Stimulated activated CD8-positive, alpha-beta memory T cell treated with anti-CD3 and anti-CD28 coated beads, Interleukin-7, amount 100 ng/mL, for 1 hour (primary cell): ENCODE measurements around the gene NKIRAS1.
"Not testable (repeated sequence)": the region's sequence is repeated elsewhere in the genome, so short reads cannot be mapped to it uniquely, and the experiment has no call there.

Source experiments
- DNase-seq, 2 donors: peaks; one replicate each; pipeline ENCODE4 v3.0.0-alpha.2; 2020; ENCODE audit warnings: low read depth in 2 of 2

The NKIRAS1 gene

GRCh38 chr3:23904545-23904944, 12.2 kb downstream of the NKIRAS1 start:
- DNase-seq = no peak

DNA sequence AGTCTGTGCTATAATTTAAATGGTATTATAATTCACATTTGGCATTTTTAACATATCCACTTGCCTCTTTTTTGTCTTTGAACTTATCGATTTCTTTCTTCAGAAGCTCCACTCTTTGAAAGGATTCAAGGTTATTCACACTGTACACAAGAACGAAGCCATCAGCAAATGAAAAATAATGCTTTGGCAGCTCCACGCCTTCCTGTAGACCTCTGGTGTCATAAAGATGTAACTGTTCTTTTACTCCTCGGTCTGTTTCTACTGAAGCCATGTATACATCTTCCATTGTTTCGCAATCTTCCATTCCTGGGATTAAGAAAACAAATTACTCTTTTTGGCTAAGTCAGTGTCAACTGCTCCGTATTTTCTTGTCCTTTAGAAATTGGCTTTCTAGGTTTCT, 16.0 kb downstream of the NKIRAS1 start:
- no peak for DNase-seq

- no peak for DNase-seq
These were observed 21.6 kb downstream of the NKIRAS1 start for GRCh38 chr3:23895181-23895580.

GRCh38 chr3:23894254-23895061, 22.3 kb downstream of the NKIRAS1 start:
- DNase-seq = no peak

- no peak for DNase-seq
These were observed 26.8 kb downstream of the NKIRAS1 start for GRCh38 chr3:23889950-23890349.

GRCh38 chr3:23889386-23889785, 27.4 kb downstream of the NKIRAS1 start:
- DNase-seq = no peak

DNA sequence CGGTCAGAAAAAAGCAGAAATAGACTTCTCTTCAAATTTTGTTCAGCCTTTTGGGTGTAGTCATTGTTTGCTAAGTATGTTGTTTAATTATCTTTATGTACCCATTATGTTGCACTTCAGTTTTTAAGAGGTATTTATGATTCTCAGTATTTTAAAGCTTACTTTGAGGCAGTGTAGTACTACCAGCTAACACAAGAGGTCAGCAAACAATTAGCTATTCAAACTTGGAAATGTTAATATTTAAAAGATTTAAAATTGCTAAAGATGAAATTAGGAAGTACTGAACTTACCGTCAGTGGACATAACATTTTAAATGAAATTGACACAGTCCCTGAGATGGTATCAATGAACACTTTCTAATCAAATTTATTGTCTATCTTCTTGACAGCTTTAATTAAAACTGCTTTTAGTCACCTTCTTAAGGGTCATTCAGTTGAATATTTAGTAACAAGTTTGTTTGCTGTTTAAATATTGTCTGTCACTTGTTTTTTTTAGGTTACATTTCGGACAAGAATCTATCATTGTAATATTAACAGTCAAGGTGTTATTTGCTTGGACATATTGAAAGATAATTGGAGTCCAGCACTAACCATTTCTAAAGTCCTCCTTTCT, 28.1 kb downstream of the NKIRAS1 start:
- DNase-seq = no peak

DNA sequence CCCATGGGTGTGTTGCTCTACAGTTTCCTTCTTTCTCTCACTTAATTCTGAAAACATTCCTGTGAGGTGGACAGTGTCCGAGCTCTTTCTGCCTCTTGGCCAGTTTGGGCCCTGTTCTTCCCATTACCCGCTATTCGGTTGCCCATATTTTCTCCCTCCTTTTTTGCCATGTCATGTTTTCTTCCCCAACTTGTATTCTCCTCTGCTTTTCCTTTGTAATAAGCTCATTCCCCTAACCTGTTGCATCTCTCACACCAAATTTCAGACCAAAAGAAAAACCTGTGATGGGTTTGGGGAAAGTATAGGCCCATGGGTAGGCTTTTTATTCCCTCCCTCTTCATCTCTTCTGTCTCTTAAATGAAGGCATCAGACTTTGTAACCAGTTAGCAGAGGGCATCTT, 30.5 kb downstream of the NKIRAS1 start:
- no peak for DNase-seq

GRCh38 chr3:23885210-23885609, 31.6 kb downstream of the NKIRAS1 start:
- no peak for DNase-seq

DNA sequence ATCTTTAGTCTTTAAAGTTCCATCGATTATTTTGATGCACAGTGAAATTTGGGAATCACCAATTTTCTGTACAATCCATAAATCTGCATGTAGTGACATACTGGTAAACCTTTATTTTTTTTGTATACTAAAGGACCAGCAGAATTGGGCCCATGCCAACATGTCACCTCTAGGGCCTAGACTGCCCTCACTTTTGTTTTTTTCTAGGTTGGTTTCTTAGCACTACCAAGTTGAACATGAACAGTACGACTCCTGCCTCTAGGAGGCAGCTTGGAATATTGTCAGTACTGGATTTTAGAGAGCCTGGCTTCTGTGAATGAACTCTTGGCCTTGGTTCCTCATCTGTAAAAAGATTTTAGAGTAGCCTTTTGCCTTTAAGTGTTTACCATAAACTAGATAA, 32.3 kb downstream of the NKIRAS1 start:
- DNase-seq = no peak

GRCh38 chr3:23882487-23882918, 34.3 kb downstream of the NKIRAS1 start:
- DNase-seq = no peak

GRCh38 chr3:23881993-23882392, 34.8 kb downstream of the NKIRAS1 start:
- DNase-seq = not testable (repeated sequence)

DNA sequence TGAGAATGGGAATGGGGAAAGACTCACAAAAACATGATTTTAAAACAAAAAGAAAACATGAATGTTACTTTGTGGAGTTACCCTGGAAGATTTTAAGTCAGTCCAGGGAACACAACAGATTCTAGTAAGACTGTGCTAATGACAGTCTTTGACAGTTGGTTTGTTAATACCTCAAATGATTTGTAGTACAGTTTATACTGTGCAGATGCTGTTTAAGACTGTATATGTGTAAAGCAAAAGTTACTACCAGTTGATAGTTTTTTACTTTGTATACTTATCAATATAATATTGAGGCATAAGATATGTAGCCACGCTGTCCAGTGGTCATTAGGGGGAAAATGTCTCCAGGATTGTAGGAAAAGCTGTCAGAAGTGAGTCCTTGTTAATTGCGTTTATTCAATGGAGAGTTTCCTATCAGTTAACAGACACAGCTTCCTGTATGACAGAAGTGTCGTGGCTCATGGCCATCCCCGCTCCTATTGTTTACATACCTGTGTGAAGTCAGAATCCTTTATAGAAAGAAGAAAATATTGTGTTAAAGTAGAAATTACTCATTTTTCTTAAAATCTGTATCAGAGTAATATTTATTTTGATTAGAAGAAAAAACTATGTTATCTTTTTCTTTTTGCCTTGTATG, 36.0 kb downstream of the NKIRAS1 start:
- DNase-seq = no peak

- no peak for DNase-seq
These were observed 37.3 kb downstream of the NKIRAS1 start for GRCh38 chr3:23879485-23879884.

GRCh38 chr3:23877329-23877980, 39.3 kb downstream of the NKIRAS1 start:
- no peak for DNase-seq

GRCh38 chr3:23876923-23877322, 39.9 kb downstream of the NKIRAS1 start:
- no peak for DNase-seq

DNA sequence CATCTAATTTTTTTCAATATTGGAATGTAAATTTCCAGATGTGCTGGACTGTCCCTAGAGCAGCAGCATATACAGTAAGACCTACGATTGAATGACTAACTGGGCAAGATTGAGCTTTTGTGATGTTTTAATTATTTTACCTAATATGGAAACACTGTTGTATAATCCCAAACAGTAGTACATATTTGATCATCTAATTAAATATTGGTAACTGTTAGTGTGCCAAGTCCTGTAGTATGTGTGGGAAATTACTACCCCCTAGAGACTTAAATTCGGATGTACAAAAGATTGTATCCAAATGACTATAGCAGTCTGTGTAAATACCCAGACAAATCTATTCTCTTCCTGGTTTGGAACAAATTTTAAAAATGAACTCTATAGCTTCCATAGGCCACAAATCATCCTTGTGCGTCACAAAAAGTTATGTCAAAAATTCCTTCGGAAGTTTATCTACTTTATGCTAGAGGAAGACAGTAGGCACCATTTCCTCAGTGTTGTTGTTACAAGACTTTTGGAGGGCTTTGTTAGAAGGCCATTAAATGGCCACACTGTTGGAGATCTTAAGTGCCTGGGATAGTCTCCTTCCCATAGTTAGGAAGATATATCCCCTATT, 41.6 kb downstream of the NKIRAS1 start:
- no peak for DNase-seq

DNA sequence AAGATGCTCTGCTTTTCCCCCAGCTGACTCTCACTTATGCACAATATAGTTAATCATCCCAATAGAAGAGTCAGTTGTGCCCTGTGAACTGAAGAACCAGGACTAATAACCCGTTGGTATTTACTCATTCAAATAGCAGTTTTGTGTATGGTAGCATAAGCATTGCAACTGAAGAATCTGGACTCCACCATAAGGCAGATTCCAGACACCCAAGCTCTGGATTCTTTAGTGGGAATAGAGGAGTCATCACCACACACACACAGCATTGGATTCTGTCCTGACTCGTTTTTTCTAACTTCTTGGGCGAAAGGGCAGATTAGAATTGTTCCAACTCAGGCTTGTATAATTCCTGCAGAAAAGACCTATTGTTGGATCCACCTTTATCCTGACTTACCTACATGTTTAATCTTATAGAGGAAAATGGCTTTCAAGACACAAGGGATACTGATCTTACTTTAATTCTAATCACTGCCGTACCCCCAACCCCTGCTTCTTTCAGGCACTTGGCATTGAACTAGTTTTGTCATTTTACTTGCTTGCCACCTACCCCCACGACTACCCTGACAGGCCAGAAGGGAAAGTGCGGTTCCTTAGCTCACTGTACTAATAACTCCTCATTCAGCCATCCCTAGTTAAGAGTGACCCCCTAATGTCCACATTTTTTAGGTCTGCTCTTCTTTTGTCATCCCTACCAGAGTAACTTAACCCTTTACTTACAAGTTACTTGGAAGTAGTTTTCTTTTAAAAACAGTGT, 42.3 kb downstream of the NKIRAS1 start:
- DNase-seq = no peak

- no peak for DNase-seq
These were observed 42.8 kb downstream of the NKIRAS1 start for GRCh38 chr3:23873941-23874340.

GRCh38 chr3:23872330-23872729, 44.5 kb downstream of the NKIRAS1 start:
- DNase-seq = no peak

DNA sequence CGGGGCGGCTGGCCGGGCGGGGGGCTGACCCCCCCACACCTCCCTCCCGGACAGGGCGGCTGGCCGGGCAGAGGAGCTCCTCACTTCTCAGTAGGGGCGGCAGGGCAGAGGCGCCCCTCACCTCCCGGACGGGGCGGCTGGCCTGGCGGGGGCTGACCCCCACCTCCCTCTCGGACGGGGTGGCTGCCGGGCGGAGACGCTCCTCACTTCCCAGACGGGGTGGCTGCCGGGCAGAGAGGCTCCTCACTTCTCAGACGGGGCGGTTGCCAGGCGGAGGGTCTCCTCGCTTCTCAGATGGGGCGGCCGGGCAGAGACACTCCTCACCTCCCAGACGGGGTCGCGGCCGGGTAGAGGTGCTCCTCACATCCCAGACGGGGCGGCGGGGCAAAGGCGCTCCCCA, 45.4 kb downstream of the NKIRAS1 start:
- not testable (repeated sequence) for DNase-seq
